Testis (tissue), 3 donors: ENCODE measurements around the gene ROBO1. TPM values are rescaled to one million over a fixed set of nuclear protein-coding genes. Genes with fewer than 3 reads are reported as not detected.

Experiments used
- DNase-seq: peaks from one replicate; pipeline ENCODE4 v3.0.0-alpha.2; 2019
- H3K27ac ChIP-seq, 2 donors: fragments of 200-600 bp; sonication (generic); one replicate each; pipeline ENCODE4 v1.5.1; 2019
- H3K27me3 ChIP-seq: fragments of 200-600 bp; sonication (generic); one replicate; pipeline ENCODE4 v1.5.1; 2019
- H3K36me3 ChIP-seq: fragments of 200-600 bp; sonication (generic); one replicate; pipeline ENCODE4 v1.5.1; 2017; ENCODE audit warnings: low read depth; ENCODE audit errors: missing control alignments
- H3K4me1 ChIP-seq: fragments of 200-600 bp; sonication (generic); one replicate; pipeline ENCODE4 v1.5.1; 2019
- H3K4me3 ChIP-seq, 2 donors: fragments of 200-600 bp; sonication (generic); one replicate each; pipeline ENCODE4 v1.5.1; 2017 to 2019
- H3K9me3 ChIP-seq: fragments of 200-600 bp; sonication (generic); one replicate; pipeline ENCODE4 v1.5.1; 2017
- POLR2A ChIP-seq: fragments of 450-650 bp; IDR thresholded peaks from one replicate; pipeline ENCODE4 v1.6.1; 2017; ENCODE audit warnings: antibody characterized with exemption, mild to moderate bottlenecking, moderate library complexity
- WGBS, 2 donors: methylation state at CpG; one replicate each; pipeline ENCODE4 v1.1.5; 2018; 5-methylcytosine and 5-hydroxymethylcytosine counted together
- intact Hi-C: fragments of 100-400 bp; cut with DNase I; formaldehyde crosslinking; loops from one replicate; pipeline ENCODE4 v1.15.1; 2023; ENCODE audit warnings: low total_unique reads
- polyA plus RNA-seq: library from polyadenylated mRNA; stranded (reverse); fragments of 350-450 nt; fragmentation: Illumina TruSeq; extraction: RNeasy Lipid Tissue Mini Kit (QIAGEN cat#74804); gene quantifications from one replicate; pipeline ENCODE4 v1.2.3, GENCODE V29; 2014; ENCODE audit warnings: low read depth, low replicate concordance; ENCODE audit not compliant: insufficient read depth
- total RNA-seq, 2 donors: library from RNA; depleted of rRNA; stranded (reverse); fragments of >200 nt; gene quantifications; one replicate each; pipeline ENCODE4 v1.2.3, GENCODE V29; 2016
- TF ChIP-seq, protein P1 (sequence below), 3 experiments: fragments of 450-650 bp in 2 of 3; fragments of 200-600 bp in 1 of 3; sonication (generic) in 1 of 3; IDR thresholded peaks; one replicate each; pipeline ENCODE4 v1.5.1; 2016 to 2019; ENCODE audit warnings: antibody characterized with exemption in 3 of 3, mild to moderate bottlenecking in 2 of 3, moderate library complexity in 1 of 3

ROBO1 gene
- total and polyA plus RNA-seq, 3 donors from 2014 or later: 39.4 to 45.1 (median 42.6) TPM

DNA sequence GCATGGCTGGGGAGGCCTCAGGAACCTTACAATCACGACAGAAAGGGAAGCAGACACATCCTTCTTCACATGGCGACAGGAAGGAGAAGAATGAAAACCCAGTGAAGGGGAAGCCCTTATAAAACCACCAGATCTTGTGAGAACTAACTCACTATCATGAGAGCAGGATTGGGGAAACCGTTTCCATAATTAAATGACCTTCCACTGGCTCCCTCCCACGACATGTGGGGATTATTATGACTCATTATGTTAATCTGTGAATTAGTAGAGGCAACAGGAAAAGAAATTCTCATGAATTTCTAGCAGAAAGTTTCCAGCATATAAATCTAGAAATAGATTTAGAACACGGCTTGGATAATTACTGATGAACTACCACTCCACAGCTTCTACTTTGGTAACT, 937.3 kb downstream of the ROBO1 start:
- TF ChIP-seq, protein P1, sequence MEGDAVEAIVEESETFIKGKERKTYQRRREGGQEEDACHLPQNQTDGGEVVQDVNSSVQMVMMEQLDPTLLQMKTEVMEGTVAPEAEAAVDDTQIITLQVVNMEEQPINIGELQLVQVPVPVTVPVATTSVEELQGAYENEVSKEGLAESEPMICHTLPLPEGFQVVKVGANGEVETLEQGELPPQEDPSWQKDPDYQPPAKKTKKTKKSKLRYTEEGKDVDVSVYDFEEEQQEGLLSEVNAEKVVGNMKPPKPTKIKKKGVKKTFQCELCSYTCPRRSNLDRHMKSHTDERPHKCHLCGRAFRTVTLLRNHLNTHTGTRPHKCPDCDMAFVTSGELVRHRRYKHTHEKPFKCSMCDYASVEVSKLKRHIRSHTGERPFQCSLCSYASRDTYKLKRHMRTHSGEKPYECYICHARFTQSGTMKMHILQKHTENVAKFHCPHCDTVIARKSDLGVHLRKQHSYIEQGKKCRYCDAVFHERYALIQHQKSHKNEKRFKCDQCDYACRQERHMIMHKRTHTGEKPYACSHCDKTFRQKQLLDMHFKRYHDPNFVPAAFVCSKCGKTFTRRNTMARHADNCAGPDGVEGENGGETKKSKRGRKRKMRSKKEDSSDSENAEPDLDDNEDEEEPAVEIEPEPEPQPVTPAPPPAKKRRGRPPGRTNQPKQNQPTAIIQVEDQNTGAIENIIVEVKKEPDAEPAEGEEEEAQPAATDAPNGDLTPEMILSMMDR (IDR thresholded peaks at IDR 0.05): no peak

DNA sequence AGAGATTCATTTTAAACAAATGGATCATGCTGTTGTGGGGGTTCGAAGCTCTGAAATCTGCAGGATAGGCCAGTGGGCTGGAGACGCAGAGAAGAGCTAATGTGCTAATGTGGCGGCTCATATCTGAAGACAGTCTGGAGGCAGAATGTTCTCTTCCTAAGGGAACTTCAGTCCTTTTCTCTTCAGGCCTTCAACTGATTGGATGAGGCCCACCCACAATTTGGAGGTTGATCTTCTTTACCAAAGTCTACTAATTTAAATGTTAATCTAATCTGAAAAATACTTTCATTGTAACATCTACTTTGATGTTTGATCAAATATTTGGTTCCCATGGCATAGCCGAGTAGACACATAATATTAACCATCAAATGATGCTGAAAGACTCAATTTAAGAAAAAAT, 940.2 kb downstream of the ROBO1 start:
- intact Hi-C loops: no loop called here
- no peak for DNase-seq
- H3K36me3 ChIP-seq: no peaks in the 10 kb centered on the region

More for the DNA sequence above, 937.3 kb downstream of the ROBO1 start:
- Histone ChIP-seq H3K4me3 (no peak overlapping the region), H3K9me3 (no peaks in the 10 kb centered on the region), H3K4me1 (no peaks in the 10 kb centered on the region), H3K27ac (no peak overlapping the region), H3K36me3 (no peaks in the 10 kb centered on the region), H3K27me3 (no peaks in the 10 kb centered on the region)
- WGBS, 2 donors: 67 to 82% methylated on average over 5 of the region's 5 CpGs
- no peak for DNase-seq
- intact Hi-C loops: no loop called here

DNA sequence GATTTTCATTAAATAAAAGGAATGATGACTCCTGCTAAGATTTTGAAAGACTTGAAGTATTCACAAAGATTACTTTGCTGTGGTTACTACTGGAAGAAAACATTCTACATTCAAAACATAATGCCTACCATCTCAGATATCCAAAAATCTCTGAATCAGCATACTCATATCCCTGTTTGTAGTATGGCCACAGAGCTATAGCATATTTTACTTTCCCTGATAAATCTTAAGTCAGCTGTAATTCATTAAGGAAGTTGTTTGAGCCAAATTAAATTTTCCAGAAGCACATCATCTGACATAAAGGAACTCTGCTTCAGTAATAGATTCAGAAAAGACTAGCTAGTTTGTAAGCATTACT, 942.0 kb downstream of the ROBO1 start:
- Histone ChIP-seq H3K36me3 (no peaks in the 10 kb centered on the region), H3K27me3 (no peaks in the 10 kb centered on the region), H3K4me3 (no peak overlapping the region), H3K9me3 (no peaks in the 10 kb centered on the region), H3K4me1 (no peaks in the 10 kb centered on the region), H3K27ac (no peak overlapping the region)
- intact Hi-C loops: no loop called here
- TF ChIP-seq, protein P1 (IDR thresholded peaks at IDR 0.05): no peak
- TF ChIP-seq POLR2A: no peak
- DNase-seq: no peak

More for the DNA sequence above, 940.2 kb downstream of the ROBO1 start:
- no peak overlapping the region for H3K27ac ChIP-seq
- 81 to 95% methylated on average over 4 of the region's 4 CpGs for WGBS, 2 donors
- no peaks in the 10 kb centered on the region for H3K4me1 ChIP-seq
- H3K27me3 ChIP-seq: no peaks in the 10 kb centered on the region
- TF ChIP-seq, protein P1 (IDR thresholded peaks at IDR 0.05): no peak
- TF ChIP-seq POLR2A: no peak
- H3K4me3 ChIP-seq: no peak overlapping the region
- no peaks in the 10 kb centered on the region for H3K9me3 ChIP-seq

DNA sequence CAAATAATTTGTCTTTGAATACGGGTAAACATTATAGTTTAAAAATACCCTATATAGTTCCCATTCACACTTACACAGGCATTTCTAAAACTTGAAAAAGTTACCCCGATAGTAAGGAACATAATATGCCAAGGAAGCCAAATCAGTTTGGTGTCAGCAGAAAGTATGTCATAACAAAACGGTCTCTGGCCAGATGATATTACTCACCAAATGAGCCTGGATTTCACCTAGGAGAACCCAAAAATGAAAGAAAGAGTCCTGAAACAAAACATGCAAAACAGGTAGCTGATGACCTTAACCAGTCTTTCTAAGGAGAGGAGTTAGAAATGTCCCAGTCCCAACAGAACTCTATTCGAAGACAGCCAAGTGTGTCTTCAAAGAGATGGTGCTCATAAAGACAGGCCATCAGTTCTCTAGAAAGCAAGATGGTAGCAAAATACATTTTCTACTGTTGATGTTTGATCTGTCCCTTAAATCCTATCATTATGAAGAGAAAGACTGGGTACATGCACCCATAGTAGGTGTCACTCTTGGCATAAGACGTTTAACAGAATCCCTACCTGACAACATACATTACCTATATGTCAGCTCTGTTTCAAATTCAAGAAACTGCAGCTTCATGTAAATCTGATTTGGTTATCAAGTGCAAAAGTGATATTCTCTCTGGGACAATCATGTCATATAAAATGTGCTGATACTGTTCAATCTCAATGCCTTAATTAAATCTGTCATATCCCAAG, 942.5 kb downstream of the ROBO1 start:
- Histone ChIP-seq H3K9me3 (no peaks in the 10 kb centered on the region), H3K4me1 (no peaks in the 10 kb centered on the region), H3K27ac (no peak overlapping the region), H3K4me3 (no peak overlapping the region), H3K36me3 (no peaks in the 10 kb centered on the region), H3K27me3 (no peaks in the 10 kb centered on the region)
- 70 to 78% methylated on average over 5 of the region's 5 CpGs for WGBS, 2 donors
- intact Hi-C loops: no loop called here
- TF ChIP-seq, protein P1 (IDR thresholded peaks at IDR 0.05): no peak
- no peak for TF ChIP-seq POLR2A
- no peak for DNase-seq

DNA sequence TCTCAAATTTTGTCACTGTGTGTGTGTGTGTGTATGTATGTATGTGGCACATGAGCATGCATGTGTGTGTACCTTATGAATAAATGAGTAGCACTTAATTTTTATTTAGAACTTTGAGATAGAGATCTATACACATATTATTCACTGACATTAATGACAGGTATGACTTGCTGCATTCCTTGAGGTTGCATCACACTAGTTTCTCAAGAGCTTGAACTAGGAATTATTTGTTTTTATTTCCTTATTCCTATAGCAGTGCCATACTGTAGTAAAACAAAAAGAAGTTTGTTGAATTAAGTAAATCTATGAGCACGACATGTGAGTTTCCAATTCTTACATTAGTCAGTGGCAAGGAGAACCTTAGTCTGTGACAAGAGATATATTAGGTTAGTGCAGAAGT, 943.9 kb downstream of the ROBO1 start:
- Histone ChIP-seq H3K9me3 (no peaks in the 10 kb centered on the region), H3K36me3 (no peaks in the 10 kb centered on the region), H3K4me3 (no peak overlapping the region), H3K27me3 (no peaks in the 10 kb centered on the region), H3K27ac (no peak overlapping the region), H3K4me1 (no peaks in the 10 kb centered on the region)
- DNase-seq: no peak
- WGBS, 2 donors: 88 to 92% methylated on average over 1 of the region's 1 CpG
- no peak for TF ChIP-seq POLR2A
- TF ChIP-seq, protein P1 (IDR thresholded peaks at IDR 0.05): no peak
- intact Hi-C loops: no loop called here
